ENCODE data around the gene PRTN3.
"Not testable (repeated sequence)": the region's sequence is repeated elsewhere in the genome, so short reads cannot be mapped to it uniquely, and the experiment has no call there.

The PRTN3 gene

GRCh38 chr19:845707-846521, 5.1 kb downstream of the PRTN3 start:
- DNase-seq (ENCODE audit: low read depth in 2 of 2): no peak

DNA sequence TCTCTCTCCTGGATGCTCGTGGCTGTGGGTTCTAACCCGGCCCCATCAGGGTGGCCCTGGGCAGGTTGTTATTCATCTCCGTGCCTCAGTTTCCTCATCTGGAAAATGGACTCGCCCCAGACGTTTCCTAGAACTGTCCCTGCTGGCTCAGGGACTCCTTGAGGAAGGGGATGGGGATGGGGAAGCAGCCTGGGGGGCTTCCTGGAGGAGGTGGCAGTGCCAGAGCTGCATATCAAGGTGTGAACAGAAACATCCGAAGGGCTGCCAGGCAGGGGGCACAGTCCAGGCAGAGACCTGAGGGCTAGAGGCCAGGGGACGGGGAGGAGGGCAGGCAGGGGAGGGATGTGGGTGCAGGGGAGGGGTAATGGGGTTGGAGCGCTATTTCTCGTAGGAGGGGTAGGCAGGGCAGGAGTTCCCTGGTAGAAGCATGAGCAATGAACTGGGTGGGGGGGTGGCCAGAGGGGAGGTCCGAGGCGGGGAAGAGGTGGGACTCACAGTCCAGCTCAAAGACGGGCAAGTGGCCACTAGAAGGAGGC, 7.7 kb downstream of the PRTN3 start:
- DNase-seq (ENCODE audit: low read depth in 2 of 2): no peak

DNA sequence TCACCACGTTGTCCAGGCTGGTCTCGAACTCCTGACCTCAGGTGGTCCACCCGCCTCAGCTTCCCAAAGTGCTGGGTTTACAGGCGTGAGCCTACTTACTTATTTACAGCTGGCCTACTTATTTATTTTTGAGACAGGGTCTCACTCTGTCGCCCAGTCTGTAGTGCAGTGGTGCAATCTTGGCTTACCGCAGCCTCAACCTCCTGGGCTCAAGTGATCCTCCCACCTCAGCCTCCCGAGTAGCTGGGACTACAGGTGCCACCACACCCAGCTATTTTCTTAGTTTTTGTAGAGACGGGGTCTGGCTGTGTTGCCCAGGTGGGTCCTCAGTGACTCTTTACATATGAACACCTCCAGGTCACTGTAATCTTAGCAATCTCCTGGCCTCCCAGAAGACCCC, 8.4 kb downstream of the PRTN3 start:
- DNase-seq (ENCODE audit: low read depth in 2 of 2): not testable (repeated sequence)

DNA sequence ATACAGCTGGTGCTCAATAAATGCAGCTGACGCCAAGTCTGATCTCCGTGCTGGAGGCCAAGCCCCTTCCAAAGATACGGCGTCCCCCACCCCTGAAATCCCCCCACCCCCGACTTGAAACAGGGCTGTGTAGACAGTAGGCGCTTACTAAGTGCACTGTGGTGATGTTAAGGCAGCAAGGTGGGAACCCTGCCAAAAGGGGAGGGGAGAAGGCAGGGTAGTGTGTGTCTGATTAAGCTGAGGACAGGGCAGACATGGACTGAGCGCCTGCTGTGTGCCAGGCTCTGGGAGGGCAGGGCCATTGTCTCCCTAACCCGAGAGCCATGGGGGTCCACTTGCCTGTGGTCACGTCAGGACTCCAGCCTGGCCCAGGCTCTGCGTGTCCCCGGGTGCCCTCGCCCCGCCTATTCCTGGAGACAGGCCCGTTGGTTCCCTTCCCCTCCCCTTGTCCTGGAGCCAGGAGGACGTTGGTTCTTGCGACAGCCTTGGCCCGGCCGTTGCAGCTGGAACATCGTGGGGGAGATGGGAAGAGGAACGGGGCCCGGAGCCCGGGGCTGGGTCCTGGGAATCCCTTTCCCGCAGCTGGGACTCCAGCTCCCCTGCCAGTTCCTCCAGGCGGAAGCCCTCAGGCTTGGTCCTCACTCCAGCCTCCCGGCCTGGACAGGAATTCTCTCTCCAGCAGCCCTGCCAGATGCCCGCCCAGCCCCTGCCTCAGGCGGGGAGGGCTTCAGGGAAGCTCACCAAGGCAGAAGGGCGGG, 9.6 kb downstream of the PRTN3 start:
- peak; percentile 62 to 67 for DNase-seq (ENCODE audit: low read depth in 2 of 2)

GRCh38 chr19:850979-851335, 10.2 kb downstream of the PRTN3 start:
- DNase-seq (ENCODE audit: low read depth in 2 of 2): no peak

DNA sequence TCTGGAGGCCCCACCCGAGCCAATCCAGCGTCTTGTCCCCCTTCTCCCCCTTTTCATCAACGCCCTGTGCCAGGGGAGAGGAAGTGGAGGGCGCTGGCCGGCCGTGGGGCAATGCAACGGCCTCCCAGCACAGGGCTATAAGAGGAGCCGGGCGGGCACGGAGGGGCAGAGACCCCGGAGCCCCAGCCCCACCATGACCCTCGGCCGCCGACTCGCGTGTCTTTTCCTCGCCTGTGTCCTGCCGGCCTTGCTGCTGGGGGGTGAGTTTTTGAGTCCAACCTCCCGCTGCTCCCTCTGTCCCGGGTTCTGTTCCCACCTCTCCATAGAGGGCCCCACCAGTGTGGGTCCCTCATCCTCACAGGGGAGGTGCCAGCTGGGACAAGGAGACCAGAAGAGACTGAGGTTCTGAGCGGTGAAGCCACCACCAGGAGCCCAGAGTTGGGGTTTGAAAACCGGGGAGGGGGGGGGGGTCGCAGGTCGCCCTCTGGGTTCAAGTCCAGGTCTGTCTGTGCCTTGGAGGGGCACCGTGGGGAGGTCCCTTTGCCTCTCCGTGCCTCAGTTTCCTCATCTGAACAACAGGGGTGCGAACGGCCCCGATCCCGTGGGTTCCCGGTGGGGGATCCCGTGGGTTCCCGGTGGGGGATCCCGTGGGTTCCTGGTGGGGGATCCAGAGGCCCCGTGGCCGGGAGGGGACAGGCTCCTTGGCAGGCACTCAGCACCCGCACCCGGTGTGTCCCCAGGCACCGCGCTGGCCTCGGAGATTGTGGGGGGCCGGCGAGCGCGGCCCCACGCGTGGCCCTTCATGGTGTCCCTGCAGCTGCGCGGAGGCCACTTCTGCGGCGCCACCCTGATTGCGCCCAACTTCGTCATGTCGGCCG, 11.6 kb downstream of the PRTN3 start, which contains the start of gene ELANE:
Gene ELANE (plus strand): TSS at position 168 of the 878 bp plus-strand sequence. CDS start 26 bp downstream, at position 194.
- DNase-seq (ENCODE audit: low read depth in 2 of 2): no peak

- DNase-seq (ENCODE audit: low read depth in 2 of 2): no peak
Measured at GRCh38 chr19:853014-853585, 12.3 kb downstream of the PRTN3 start.

DNA sequence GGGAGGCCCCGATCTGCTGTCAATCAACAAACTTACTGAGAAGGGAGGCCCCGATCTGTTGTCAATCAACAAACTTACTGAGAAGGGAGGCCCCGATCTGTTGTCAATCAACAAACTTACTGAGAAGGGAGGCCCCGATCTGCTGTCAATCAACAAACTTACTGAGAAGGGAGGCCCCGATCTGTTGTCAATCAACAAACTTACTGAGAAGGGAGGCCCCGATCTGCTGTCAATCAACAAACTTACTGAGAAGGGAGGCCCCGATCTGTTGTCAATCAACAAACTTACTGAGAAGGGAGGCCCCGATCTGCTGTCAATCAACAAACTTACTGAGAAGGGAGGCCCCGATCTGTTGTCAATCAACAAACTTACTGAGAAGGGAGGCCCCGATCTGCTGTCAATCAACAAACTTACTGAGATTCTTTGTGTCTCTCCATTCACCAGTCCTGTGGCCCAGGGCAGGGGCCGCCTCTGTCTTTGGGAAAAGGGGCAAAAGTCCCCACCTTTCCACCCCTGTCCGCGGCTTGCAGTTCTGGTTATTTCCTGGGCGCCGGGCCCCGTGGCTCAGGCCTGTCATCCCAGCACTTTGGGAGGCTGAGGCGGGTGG, 12.9 kb downstream of the PRTN3 start:
- not testable (repeated sequence) for DNase-seq (ENCODE audit: low read depth in 2 of 2)

- DNase-seq (ENCODE audit: low read depth in 2 of 2): no peak
Measured at GRCh38 chr19:854549-854948, 13.8 kb downstream of the PRTN3 start.

DNA sequence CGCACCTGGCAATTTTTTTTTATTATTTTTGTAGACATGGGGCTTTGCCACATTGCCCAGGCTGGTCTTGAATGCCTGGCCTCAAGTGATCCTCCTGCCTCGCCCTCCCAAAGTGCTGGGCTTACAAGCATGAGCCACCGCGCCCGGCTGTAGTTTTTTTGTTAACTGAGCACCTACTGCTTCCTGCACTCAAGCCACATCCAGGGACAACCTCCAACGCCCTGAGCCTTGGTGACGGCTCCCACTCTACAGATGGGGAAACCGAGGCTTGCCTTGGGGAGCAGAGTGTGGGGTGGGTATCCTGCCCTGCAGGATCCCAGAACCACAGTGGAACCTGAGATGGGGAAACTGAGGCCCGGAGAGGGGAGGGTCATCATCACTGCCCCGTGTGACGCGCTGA, 14.3 kb downstream of the PRTN3 start:
- no peak for DNase-seq (ENCODE audit: low read depth in 2 of 2)

- DNase-seq (ENCODE audit: low read depth in 2 of 2): no peak
Measured at GRCh38 chr19:855566-856120, 14.8 kb downstream of the PRTN3 start.

- no peak for DNase-seq (ENCODE audit: low read depth in 2 of 2)
Measured at GRCh38 chr19:858284-858683, 17.5 kb downstream of the PRTN3 start.

- DNase-seq (ENCODE audit: low read depth in 2 of 2): no peak
Measured at GRCh38 chr19:858868-859843, 18.4 kb downstream of the PRTN3 start, which contains the start of gene CFD. Gene CFD (plus strand): TSS chr19:859664. CDS start chr19:859690, 26 bp downstream.

GRCh38 chr19:861141-861755, 20.4 kb downstream of the PRTN3 start:
- DNase-seq (ENCODE audit: low read depth in 2 of 2): no peak

- no peak for DNase-seq (ENCODE audit: low read depth in 2 of 2)
Measured at GRCh38 chr19:861756-862580, 21.2 kb downstream of the PRTN3 start.

DNA sequence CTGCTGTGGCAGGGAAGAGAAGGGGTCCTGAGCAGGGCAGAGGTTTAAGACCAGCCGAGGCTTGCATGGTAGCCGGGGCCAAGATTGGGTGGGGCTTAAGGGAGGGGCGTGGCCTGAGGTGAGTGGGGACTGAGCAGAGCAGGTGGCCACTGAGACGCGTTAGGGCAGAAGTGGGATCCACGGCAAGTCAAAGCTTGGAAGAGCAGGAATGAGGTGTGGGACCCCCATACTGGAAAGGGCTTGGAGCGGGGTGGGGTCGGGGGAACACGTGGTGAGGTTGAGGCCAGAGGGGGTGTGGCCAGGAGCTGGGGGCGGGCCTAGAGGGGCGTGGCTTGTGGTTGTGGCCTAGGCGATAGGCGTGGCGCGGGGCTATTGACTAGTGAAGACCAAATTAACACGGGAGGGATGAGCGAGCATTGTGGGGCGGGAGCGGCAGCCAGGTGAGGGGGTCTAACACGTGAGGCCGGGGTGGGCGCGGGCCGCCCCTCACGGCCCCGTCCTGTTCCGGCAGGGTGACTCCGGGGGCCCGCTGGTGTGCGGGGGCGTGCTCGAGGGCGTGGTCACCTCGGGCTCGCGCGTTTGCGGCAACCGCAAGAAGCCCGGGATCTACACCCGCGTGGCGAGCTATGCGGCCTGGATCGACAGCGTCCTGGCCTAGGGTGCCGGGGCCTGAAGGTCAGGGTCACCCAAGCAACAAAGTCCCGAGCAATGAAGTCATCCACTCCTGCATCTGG, 21.9 kb downstream of the PRTN3 start:
- no peak for DNase-seq (ENCODE audit: low read depth in 2 of 2)

GRCh38 chr19:863315-863620, 22.5 kb downstream of the PRTN3 start:
- no peak for DNase-seq (ENCODE audit: low read depth in 2 of 2)
